NOMO-1 treated with dmso at 0.1 percent for 144 hours (cell line): ENCODE data around the gene INPP4B.

ENCODE experiments used
- DNase-seq: peaks from one replicate; lab custom pipeline; 2025; ENCODE audit not compliant: unreplicated experiment; lab: John Stamatoyannopoulos, UW

INPP4B gene

DNA sequence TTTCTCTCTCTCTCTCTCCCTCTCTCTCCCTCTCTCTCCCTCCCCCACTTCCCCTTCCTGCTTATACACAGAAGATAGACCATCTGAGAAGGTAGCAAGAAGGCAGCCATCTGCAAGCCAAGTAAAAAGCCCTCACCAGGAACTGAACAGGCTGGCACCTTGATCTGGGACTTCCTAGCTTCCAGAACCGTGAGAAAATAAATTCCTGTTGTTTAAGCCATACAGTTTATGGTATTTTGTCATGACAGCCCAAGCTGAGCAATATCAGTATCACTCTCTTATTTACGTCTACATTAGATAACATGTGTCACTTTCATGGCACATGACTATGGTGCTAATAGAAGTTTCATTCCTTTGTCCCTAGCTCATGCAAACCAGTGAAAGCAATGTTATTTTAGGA lies 581.1 kb downstream of the INPP4B start:
- DNase-seq: no peak

GRCh38 chr4:142262956-142263355 lies 583.1 kb downstream of the INPP4B start:
- no peak for DNase-seq

- no peak for DNase-seq
Observed at GRCh38 chr4:142248946-142249345, 597.2 kb downstream of the INPP4B start.

GRCh38 chr4:142243255-142243654 lies 602.8 kb downstream of the INPP4B start:
- no peak for DNase-seq

DNA sequence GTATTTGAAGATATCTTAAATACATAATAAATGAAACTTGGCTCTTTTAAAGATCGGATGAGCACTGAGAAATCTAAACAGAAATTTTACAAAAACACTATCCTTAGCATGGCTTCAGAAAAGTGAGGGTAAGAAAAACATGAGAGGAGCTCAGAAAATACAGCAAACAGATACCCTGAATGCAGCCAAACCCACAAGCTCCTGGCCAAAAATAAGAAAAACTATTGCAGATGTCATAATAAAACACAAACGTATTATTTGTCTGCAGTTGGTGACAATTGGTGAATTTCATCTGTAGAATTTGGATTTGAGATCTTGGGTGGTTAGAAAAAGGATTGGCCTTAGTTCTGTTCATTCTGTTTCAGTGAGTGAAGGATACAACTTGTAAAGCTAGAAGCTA lies 603.9 kb downstream of the INPP4B start:
- DNase-seq: no peak

GRCh38 chr4:142238589-142238988 lies 607.5 kb downstream of the INPP4B start:
- no peak for DNase-seq

- DNase-seq: no peak
Observed at GRCh38 chr4:142236268-142236667, 609.8 kb downstream of the INPP4B start.

- DNase-seq: no peak
Observed at GRCh38 chr4:142231787-142232186, 614.3 kb downstream of the INPP4B start.

GRCh38 chr4:142230991-142231390 lies 615.1 kb downstream of the INPP4B start:
- no peak for DNase-seq

- no peak for DNase-seq
Observed at GRCh38 chr4:142226014-142226413, 620.1 kb downstream of the INPP4B start.

DNA sequence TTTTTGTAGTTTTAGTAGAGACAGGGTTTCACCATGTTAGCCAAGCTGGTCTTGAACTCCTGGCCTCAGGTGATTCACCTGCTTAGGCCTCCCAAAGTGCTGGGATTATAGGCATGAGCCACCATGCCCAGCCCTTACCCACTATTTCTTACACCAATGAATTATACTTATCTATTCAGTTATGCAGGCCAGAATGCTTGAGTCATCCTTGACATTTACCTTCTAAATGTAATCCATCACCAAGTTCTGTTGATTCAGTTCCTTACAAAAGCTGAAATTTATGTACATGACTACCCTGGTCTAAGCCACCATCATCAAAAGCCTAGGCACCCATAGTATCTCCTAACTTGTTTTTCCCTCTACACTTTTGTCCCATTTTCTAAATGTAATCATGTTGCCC lies 624.0 kb downstream of the INPP4B start:
- no peak for DNase-seq

DNA sequence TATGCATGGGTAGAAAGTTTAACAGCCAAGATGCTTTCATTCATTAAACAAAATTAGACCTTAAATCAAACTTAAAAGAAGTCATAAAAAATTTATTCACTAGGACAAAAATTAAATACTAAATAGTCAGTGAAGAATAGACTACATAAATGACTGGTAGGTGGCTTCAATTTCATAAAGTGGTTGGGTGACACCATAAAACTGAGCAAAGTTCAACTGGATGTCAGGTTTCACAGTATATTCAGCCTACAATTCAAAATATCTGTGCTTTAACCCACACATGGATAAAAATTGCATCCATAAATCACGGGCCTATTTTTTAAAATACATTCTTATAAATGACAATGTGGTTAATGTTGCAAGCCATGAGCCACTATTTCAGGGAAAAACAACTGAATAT lies 627.4 kb downstream of the INPP4B start:
- no peak for DNase-seq

- no peak for DNase-seq
Observed at GRCh38 chr4:142211444-142211843, 634.7 kb downstream of the INPP4B start.

DNA sequence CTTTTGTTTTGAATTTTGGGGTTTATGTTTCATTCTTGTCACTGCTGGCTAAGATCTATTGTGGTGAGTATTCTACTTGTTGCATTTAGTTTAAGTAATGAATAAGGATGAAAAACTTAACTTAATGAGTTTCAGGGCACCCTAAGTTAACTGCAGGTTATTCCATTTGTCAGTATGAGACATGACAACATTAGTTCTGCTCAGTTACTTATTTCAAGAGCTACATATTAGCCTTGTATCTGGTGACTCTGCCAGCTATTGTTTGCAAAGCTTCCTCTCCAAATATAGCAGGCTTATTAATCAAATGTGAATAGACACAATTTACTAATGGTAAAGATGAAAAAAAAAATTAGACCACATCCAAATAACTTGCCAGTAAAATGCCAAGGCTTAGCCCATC lies 642.6 kb downstream of the INPP4B start:
- DNase-seq: no peak

DNA sequence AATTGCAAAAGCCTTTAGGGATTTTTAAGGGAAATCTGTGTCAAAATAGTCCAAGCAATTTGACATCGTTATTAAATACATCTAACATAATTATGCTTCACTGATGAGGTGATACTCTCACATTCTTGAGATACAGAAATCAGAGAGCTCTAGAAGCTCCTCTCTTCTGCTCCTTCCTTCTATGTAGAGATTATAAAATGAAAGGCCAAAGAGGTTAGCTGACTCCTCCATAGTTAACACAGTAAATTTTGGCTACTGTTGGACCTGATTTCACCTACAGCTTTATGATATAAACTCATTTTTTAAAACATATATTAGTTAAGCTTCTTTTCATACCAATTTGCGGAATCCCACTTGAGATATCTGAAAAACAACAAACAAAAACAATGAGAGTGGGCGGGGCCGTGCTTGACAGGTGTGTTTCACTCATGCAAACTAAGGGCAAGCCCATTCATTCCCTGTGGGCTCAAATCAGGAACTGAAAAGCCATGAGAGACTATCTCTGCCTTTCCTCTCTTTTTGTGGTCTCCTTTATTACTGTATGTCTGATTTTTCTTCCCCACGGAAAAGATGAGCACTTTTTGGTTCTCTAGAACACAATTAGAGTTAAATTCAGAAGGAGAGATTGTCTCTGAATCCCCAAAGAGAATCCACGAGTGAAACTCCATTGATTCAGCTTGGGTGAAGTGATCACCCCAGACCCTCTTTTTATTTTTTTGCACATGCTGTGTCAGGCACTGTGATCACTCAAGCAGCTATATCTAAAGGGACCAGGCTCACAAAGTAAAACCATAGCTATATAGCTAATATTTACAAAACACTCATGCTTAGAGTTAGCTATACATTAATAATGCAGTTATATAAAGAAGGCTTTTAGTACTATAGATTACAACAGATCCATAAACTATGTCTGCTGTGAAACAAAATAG lies 643.4 kb downstream of the INPP4B start:
- DNase-seq: no peak

- DNase-seq: no peak
Observed at GRCh38 chr4:142201041-142201440, 645.1 kb downstream of the INPP4B start.

GRCh38 chr4:142194905-142195304 lies 651.2 kb downstream of the INPP4B start:
- DNase-seq: no peak

- DNase-seq: no peak
Observed at GRCh38 chr4:142191901-142192300, 654.2 kb downstream of the INPP4B start.

- DNase-seq: no peak
Observed at GRCh38 chr4:142181021-142181420, 665.1 kb downstream of the INPP4B start.

DNA sequence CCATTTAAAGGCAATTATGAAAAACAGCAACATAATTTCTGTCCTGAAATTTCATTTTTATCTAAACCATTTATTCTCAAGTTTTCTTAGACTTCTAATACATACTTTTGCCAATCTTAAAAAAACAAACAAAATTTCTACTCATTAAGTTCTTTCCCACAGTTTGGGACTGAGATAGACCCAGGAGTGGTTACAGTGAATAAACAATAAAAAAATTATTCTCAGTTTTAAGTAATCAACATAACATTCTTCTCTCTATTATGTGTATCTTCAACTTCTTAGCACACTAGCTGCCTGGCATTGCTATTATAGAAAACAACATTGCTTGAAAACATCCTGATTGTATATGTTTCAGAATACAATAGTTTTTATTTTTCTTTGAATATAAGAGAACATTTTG lies 676.9 kb downstream of the INPP4B start:
- no peak for DNase-seq

DNA sequence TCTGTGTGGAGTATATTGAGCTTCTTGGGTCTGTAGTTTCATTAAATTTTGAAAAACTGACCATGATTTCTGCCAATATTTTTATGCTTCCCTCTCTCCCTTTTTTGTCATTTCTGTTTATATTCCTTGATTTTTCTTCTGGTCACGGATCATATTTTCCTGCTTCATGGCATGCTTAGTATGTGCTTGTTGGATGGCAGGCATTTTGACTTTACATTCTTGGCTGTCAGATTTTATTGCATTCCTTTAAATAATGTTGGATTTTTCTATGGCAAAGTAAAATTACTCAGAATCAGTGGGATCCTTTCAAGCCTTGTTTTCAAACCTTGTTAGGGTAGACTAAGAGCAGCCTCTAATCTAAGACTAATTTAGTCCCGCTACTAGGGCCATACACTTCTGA lies 677.9 kb downstream of the INPP4B start:
- DNase-seq: no peak

DNA sequence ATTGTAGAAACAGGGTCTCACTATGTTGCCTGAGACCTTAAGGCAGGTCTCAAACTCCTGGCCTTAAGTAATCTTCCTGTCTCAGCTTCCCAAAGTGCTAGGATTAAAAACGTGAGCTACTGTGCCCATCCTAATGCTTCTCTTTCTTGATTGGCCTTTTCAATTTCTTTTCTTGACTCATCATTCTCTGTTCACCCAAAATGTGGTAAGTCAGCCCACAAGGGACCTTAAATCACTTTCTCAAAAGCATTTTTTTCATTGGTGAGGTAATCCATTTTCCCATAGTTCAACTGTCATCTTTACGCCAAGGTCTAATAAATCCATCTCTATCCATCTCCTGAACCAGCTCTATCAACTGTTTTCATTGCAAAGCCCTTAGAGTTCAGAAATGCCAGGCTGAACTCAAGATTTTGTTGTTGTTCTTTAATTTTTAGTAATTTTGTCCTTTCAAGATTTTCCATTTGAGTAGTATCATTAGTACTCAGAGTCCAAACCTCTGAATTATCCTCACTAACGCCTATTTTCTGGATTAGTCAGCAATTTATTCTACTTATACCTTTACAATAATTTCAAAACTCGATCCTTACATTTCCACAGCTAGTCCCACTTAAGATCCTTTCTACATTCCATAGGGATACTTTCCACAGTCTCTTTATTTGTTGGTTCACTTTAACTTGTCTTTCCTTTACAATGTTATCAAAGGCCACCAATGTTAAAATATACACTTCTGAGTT lies 681.2 kb downstream of the INPP4B start:
- DNase-seq: no peak
